HL-60 (cell line): ENCODE data around the gene JMJD7.

Experiments
- DNase-seq, 2 experiments: peaks; one replicate each; pipeline ENCODE4 v3.0.0-alpha.2; 2010 to 2020; ENCODE audit warnings: low read depth in 1 of 2, low spot score in 1 of 2
- H3K27ac ChIP-seq: fragments of 250-450 bp; sonication (Bioruptor Pico); replicated peaks from 2 replicates; pipeline ENCODE4 v1.5.1; 2020; ENCODE audit warnings: mild to moderate bottlenecking, moderate library complexity
- H3K27me3 ChIP-seq: fragments of 250-450 bp; sonication (Bioruptor Pico); 2 replicates; pipeline ENCODE4 v1.5.1; 2021; ENCODE audit warnings: mild to moderate bottlenecking, moderate library complexity; ENCODE audit not compliant: insufficient read depth, poor library complexity, severe bottlenecking
- H3K4me3 ChIP-seq: replicated peaks from 2 replicates; pipeline ENCODE4 v1.5.1; 2011; ENCODE audit warnings: mild to moderate bottlenecking, control low read depth, low read length; ENCODE audit not compliant: insufficient read depth
- CTCF ChIP-seq: IDR thresholded peaks from one replicate; pipeline ENCODE4 v1.5.1; 2011; ENCODE audit warnings: low read length, control low read depth, inconsistent platforms; ENCODE audit not compliant: insufficient read depth
- GABPA ChIP-seq: IDR thresholded peaks from 2 replicates; pipeline ENCODE4 v1.6.1; 2012; ENCODE audit warnings: low read depth
- POLR2AphosphoS5 ChIP-seq: IDR thresholded peaks from 2 replicates; pipeline ENCODE4 v1.6.1; 2012; ENCODE audit warnings: low read depth
- SPI1 ChIP-seq: IDR thresholded peaks from 2 replicates; pipeline ENCODE4 v1.6.1; 2012; ENCODE audit warnings: low read depth, mild to moderate bottlenecking, borderline replicate concordance
- TF ChIP-seq, protein P1 (sequence below): IDR thresholded peaks from 2 replicates; pipeline ENCODE4 v1.6.1; 2012; ENCODE audit warnings: low read depth; ENCODE audit not compliant: insufficient replicate concordance

JMJD7 gene

DNA sequence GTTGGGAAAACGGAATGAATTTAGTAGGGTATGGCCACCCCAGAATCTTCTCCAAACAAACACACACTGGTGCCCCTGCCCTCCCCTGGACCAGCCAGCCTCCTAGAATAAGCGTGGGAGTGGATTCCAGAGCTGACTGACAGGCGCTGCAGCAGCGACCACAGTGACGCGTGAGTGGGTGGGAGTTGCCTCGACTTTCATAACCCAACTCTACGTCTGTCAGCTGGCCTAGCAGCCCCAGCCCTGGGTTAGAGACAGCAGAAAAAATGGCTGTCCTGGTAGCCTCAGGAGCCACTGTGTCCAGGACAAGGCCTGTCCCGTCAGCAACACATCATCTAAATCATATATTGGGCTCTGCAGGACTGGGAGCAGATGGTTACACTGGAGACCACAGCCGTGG lies 20.7 kb downstream of the JMJD7 start:
- Histone ChIP-seq H3K4me3 (no peak overlapping the region), H3K27me3 (no peaks in the 10 kb centered on the region), H3K27ac (no peak overlapping the region)
- no peak for DNase-seq
- TF ChIP-seq POLR2AphosphoS5: no peak
- TF ChIP-seq GABPA: no peak
- TF ChIP-seq, protein P1, sequence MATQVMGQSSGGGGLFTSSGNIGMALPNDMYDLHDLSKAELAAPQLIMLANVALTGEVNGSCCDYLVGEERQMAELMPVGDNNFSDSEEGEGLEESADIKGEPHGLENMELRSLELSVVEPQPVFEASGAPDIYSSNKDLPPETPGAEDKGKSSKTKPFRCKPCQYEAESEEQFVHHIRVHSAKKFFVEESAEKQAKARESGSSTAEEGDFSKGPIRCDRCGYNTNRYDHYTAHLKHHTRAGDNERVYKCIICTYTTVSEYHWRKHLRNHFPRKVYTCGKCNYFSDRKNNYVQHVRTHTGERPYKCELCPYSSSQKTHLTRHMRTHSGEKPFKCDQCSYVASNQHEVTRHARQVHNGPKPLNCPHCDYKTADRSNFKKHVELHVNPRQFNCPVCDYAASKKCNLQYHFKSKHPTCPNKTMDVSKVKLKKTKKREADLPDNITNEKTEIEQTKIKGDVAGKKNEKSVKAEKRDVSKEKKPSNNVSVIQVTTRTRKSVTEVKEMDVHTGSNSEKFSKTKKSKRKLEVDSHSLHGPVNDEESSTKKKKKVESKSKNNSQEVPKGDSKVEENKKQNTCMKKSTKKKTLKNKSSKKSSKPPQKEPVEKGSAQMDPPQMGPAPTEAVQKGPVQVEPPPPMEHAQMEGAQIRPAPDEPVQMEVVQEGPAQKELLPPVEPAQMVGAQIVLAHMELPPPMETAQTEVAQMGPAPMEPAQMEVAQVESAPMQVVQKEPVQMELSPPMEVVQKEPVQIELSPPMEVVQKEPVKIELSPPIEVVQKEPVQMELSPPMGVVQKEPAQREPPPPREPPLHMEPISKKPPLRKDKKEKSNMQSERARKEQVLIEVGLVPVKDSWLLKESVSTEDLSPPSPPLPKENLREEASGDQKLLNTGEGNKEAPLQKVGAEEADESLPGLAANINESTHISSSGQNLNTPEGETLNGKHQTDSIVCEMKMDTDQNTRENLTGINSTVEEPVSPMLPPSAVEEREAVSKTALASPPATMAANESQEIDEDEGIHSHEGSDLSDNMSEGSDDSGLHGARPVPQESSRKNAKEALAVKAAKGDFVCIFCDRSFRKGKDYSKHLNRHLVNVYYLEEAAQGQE: no peak
- no peak for TF ChIP-seq CTCF
- no peak for TF ChIP-seq SPI1

DNA sequence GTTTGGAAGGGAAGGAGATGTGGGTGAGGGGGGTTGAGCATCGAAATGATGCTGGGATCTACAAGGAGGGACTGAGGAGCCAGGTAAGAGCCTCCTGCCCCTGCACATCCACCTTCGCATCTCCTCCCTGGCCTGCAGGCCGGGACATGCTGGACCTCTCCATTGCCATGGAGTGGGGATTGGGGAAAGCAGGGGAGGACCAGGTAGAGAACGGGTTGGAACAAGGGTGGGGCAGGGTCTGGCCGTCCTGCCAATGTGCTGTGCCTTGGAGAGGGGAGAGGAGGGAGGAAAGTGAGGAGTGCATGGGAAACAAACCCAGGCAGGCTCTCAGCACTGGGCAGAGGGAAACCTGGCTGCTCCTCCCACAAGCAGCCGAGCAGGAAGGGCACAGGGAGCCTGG lies 21.3 kb downstream of the JMJD7 start:
- H3K4me3 ChIP-seq: no peak overlapping the region
- no peak overlapping the region for H3K27ac ChIP-seq
- H3K27me3 ChIP-seq: no peaks in the 10 kb centered on the region
- no peak for DNase-seq
- TF ChIP-seq, protein P1: no peak
- TF ChIP-seq POLR2AphosphoS5: no peak
- no peak for TF ChIP-seq CTCF
- no peak for TF ChIP-seq SPI1
- no peak for TF ChIP-seq GABPA

- TF ChIP-seq GABPA: no peak
- TF ChIP-seq, protein P1: no peak
- no peak for TF ChIP-seq CTCF
- TF ChIP-seq SPI1: no peak
- TF ChIP-seq POLR2AphosphoS5: no peak
Observed at GRCh38 chr15:41849861-41850260, 22.0 kb downstream of the JMJD7 start.

More at GRCh38 chr15:41849861-41850260, 22.0 kb downstream of the JMJD7 start:
- no peak for DNase-seq
- Histone ChIP-seq H3K27me3 (no peaks in the 10 kb centered on the region), H3K27ac (no peak overlapping the region), H3K4me3 (no peak overlapping the region)
